Measurements from ENCODE around the gene RHBDL1.

The RHBDL1 gene

GRCh38 chr16:702341-702740, 26.9 kb downstream of the RHBDL1 start:
- no peaks in the 10 kb centered on the region for H3K4me1 ChIP-seq (ENCODE audit: low read depth, poor library complexity, severe bottlenecking)
- H3K27me3 ChIP-seq (ENCODE audit: insufficient read depth, low read depth) = peaks cover 91% of the 10 kb centered on the region
- no peak for TF ChIP-seq CTCF (conservative IDR thresholded peaks at IDR 0.05; ENCODE audit: low read depth, low read length)
- no peaks in the 10 kb centered on the region for H3K79me2 ChIP-seq (ENCODE audit: insufficient read depth, low read depth)
- H3K4me3 ChIP-seq (IDR thresholded peaks at IDR 0.05; ENCODE audit: insufficient read depth, low read depth, low read length) = no peak overlapping the region
- no peak overlapping the region for H3K27ac ChIP-seq
- no peaks in the 10 kb centered on the region for H4K20me1 ChIP-seq (ENCODE audit: insufficient read depth)
- H3K36me3 ChIP-seq (ENCODE audit: insufficient read depth) = no peaks in the 10 kb centered on the region
- H2AFZ ChIP-seq (ENCODE audit: low read depth) = no peak overlapping the region
- H3K4me2 ChIP-seq = no peak overlapping the region
- H3K9ac ChIP-seq = no peak overlapping the region

GRCh38 chr16:703406-703805, 27.9 kb downstream of the RHBDL1 start:
- TF ChIP-seq CTCF (conservative IDR thresholded peaks at IDR 0.05; ENCODE audit: low read depth, low read length) = no peak
- Histone ChIP-seq H2AFZ (ENCODE audit: low read depth) (no peak overlapping the region), H3K27me3 (ENCODE audit: insufficient read depth, low read depth) (peaks cover 88% of the 10 kb centered on the region), H3K27ac (no peak overlapping the region), H3K9ac (no peak overlapping the region), H3K4me3 (IDR thresholded peaks at IDR 0.05; ENCODE audit: insufficient read depth, low read depth, low read length) (no peak overlapping the region), H3K79me2 (ENCODE audit: insufficient read depth, low read depth) (no peaks in the 10 kb centered on the region), H4K20me1 (ENCODE audit: insufficient read depth) (no peaks in the 10 kb centered on the region), H3K36me3 (ENCODE audit: insufficient read depth) (no peaks in the 10 kb centered on the region), H3K4me1 (ENCODE audit: low read depth, poor library complexity, severe bottlenecking) (no peaks in the 10 kb centered on the region), H3K4me2 (no peak overlapping the region)

- no peaks in the 10 kb centered on the region for H3K36me3 ChIP-seq (ENCODE audit: insufficient read depth)
- no peak for TF ChIP-seq CTCF (conservative IDR thresholded peaks at IDR 0.05; ENCODE audit: low read depth, low read length)
- H3K27me3 ChIP-seq (ENCODE audit: insufficient read depth, low read depth) = peaks cover 88% of the 10 kb centered on the region
- H3K79me2 ChIP-seq (ENCODE audit: insufficient read depth, low read depth) = no peaks in the 10 kb centered on the region
- H3K9ac ChIP-seq = no peak overlapping the region
- H3K27ac ChIP-seq = no peak overlapping the region
- H3K4me1 ChIP-seq (ENCODE audit: low read depth, poor library complexity, severe bottlenecking) = no peaks in the 10 kb centered on the region
- H3K4me2 ChIP-seq = no peak overlapping the region
- H2AFZ ChIP-seq (ENCODE audit: low read depth) = no peak overlapping the region
- H4K20me1 ChIP-seq (ENCODE audit: insufficient read depth) = no peaks in the 10 kb centered on the region
- no peak overlapping the region for H3K4me3 ChIP-seq (IDR thresholded peaks at IDR 0.05; ENCODE audit: insufficient read depth, low read depth, low read length)
Measured at GRCh38 chr16:704047-704446, 28.6 kb downstream of the RHBDL1 start.

- Histone ChIP-seq H3K27ac (no peak overlapping the region), H2AFZ (ENCODE audit: low read depth) (no peak overlapping the region), H3K4me2 (no peak overlapping the region), H4K20me1 (ENCODE audit: insufficient read depth) (no peaks in the 10 kb centered on the region), H3K27me3 (ENCODE audit: insufficient read depth, low read depth) (peaks cover 88% of the 10 kb centered on the region), H3K79me2 (ENCODE audit: insufficient read depth, low read depth) (no peaks in the 10 kb centered on the region), H3K4me1 (ENCODE audit: low read depth, poor library complexity, severe bottlenecking) (peaks cover 2% of the 10 kb centered on the region), H3K4me3 (IDR thresholded peaks at IDR 0.05; ENCODE audit: insufficient read depth, low read depth, low read length) (no peak overlapping the region), H3K9ac (no peak overlapping the region), H3K36me3 (ENCODE audit: insufficient read depth) (no peaks in the 10 kb centered on the region)
- no peak for TF ChIP-seq CTCF (conservative IDR thresholded peaks at IDR 0.05; ENCODE audit: low read depth, low read length)
Measured at GRCh38 chr16:704552-705380, 29.3 kb downstream of the RHBDL1 start.

Data from KMS-11 (cell line).